Mesothelial cell of epicardium (in vitro differentiated cells): ENCODE results near the gene ZNF292. TPM values are rescaled to one million over a fixed set of nuclear protein-coding genes. Genes with fewer than 3 reads are reported as not detected.

Source experiments
- DNase-seq, 2 experiments: peaks; one replicate each; pipeline ENCODE4 v3.0.0; 2021; ENCODE audit warnings: low spot score in 2 of 2; ENCODE audit not compliant: unreplicated experiment in 2 of 2
- H3K27ac Mint-ChIP-seq: 2 replicates; pipeline ENCODE4 v1.8.0; 2021; ENCODE audit warnings: mixed read lengths
- H3K27me3 Mint-ChIP-seq: 2 replicates; pipeline ENCODE4 v1.8.0; 2021; ENCODE audit warnings: low read depth, mixed read lengths
- H3K36me3 Mint-ChIP-seq: 2 replicates; pipeline ENCODE4 v1.8.0; 2021; ENCODE audit warnings: mixed read lengths
- H3K4me1 Mint-ChIP-seq: 2 replicates; pipeline ENCODE4 v1.8.0; 2021; ENCODE audit warnings: mixed read lengths
- H3K4me3 Mint-ChIP-seq: 2 replicates; pipeline ENCODE4 v1.8.0; 2021; ENCODE audit warnings: mild to moderate bottlenecking, moderate library complexity, mixed read lengths
- H3K9me3 Mint-ChIP-seq: 2 replicates; pipeline ENCODE4 v1.8.0; 2021; ENCODE audit warnings: mixed read lengths
- CTCF ChIP-seq: fragments of 200-600 bp; sonication (generic); IDR thresholded peaks from one replicate; pipeline ENCODE4 v1.5.0; 2021; ENCODE audit warnings: antibody characterized with exemption; ENCODE audit not compliant: unreplicated experiment
- total RNA-seq: library from RNA; stranded (reverse); gene quantifications from 3 replicates; pipeline ENCODE4 v1.2.1, GENCODE V29; 2021

ZNF292 gene
- 106 to 112 TPM (median 108 TPM) in 3 replicates for total RNA-seq

- DNase-seq, result peak; percentile 86 to 91
- Mint-ChIP-seq H3K4me3 (peak within 1 kb of the TSS; percentile 93), H3K27ac (peak within 1 kb of the TSS; percentile 99), H3K27me3 (no peaks in the 10 kb centered on the region), H3K36me3 (peaks cover 4% of the 10 kb centered on the region), H3K9me3 (no peaks in the 10 kb centered on the region), H3K4me1 (peaks cover 47% of the 10 kb centered on the region)
- TF ChIP-seq CTCF, result no peak
Measured at GRCh38 chr6:87154993-87155841, at the start of gene ZNF292. TSS of gene ZNF292 (plus strand) at chr6:87155565. CDS start at chr6:87155592, 27 bp downstream.

- Mint-ChIP-seq H3K36me3 (no peaks in the 10 kb centered on the region), H3K4me3 (no peak overlapping the region)
Measured at GRCh38 chr6:87105823-87106222, 49.5 kb upstream of the ZNF292 start.

GRCh38 chr6:87110636-87111035 is 44.7 kb upstream of the ZNF292 start:
- no peak for TF ChIP-seq CTCF
- Mint-ChIP-seq H3K27me3 (no peaks in the 10 kb centered on the region), H3K27ac (no peak overlapping the region), H3K36me3 (no peaks in the 10 kb centered on the region), H3K9me3 (peaks cover 3% of the 10 kb centered on the region), H3K4me3 (no peak overlapping the region), H3K4me1 (no peaks in the 10 kb centered on the region)
- no peak for DNase-seq

More at GRCh38 chr6:87105823-87106222, 49.5 kb upstream of the ZNF292 start:
- no peak overlapping the region for H3K27ac Mint-ChIP-seq
- no peaks in the 10 kb centered on the region for H3K4me1 Mint-ChIP-seq
- no peaks in the 10 kb centered on the region for H3K27me3 Mint-ChIP-seq
- no peak for DNase-seq
- H3K9me3 Mint-ChIP-seq, result peaks cover 3% of the 10 kb centered on the region
- TF ChIP-seq CTCF, result no peak

- TF ChIP-seq CTCF, result no peak
- Mint-ChIP-seq H3K36me3 (no peaks in the 10 kb centered on the region), H3K27ac (no peak overlapping the region), H3K9me3 (peaks cover 2% of the 10 kb centered on the region), H3K4me1 (no peaks in the 10 kb centered on the region), H3K4me3 (no peak overlapping the region), H3K27me3 (no peaks in the 10 kb centered on the region)
- no peak for DNase-seq
Measured at GRCh38 chr6:87115402-87116135, 39.8 kb upstream of the ZNF292 start.

GRCh38 chr6:87116922-87117321 is 38.4 kb upstream of the ZNF292 start:
- no peak for TF ChIP-seq CTCF
- Mint-ChIP-seq H3K36me3 (no peaks in the 10 kb centered on the region), H3K9me3 (peaks cover 8% of the 10 kb centered on the region), H3K4me1 (no peaks in the 10 kb centered on the region), H3K27ac (no peak overlapping the region), H3K27me3 (no peaks in the 10 kb centered on the region), H3K4me3 (no peak overlapping the region)
- DNase-seq, result no peak
